ENCODE results near the gene EML6. TPM values are rescaled to one million over a fixed set of nuclear protein-coding genes. Genes with fewer than 3 reads are reported as not detected.

The EML6 gene
- total RNA-seq, 1 experiment from 2014 or later = 15.7 TPM

- Histone ChIP-seq H3K9ac (ENCODE audit: low read length) (peak overlapping the region; percentile 66), H3K27ac (ENCODE audit: low read length) (peak overlapping the region; percentile 92)
- CTCF ChIA-PET = interaction anchor here (1.5 kb wide), 1 partner anchor 43 kb away, joined by 5 read pairs; no protein-coding TSS in a partner anchor
Measured at GRCh38 chr2:54772110-54772509, 48.6 kb downstream of the EML6 start.

GRCh38 chr2:54772531-54772930 lies 49.1 kb downstream of the EML6 start:
- TF ChIP-seq CTCF (conservative IDR thresholded peaks at IDR 0.05; ENCODE audit: low read depth, low read length) = 0 out of 2 replicates have a peak, but pooled peaks have one; percentile 16
- no peak for TF ChIP-seq EZH2 (IDR thresholded peaks at IDR 0.05; ENCODE audit: low read length, unreplicated experiment)
- TF ChIP-seq EZH2phosphoT487 (IDR thresholded peaks at IDR 0.05; ENCODE audit: borderline replicate concordance, low read length) = no peak
- Histone ChIP-seq H2AFZ (ENCODE audit: low read length) (peak overlapping the region; percentile 20), H3K27me3 (ENCODE audit: low read length) (no peaks in the 10 kb centered on the region), H4K20me1 (ENCODE audit: low read length) (no peaks in the 10 kb centered on the region), H3K9ac (ENCODE audit: low read length) (peak overlapping the region; percentile 66), H3K27ac (ENCODE audit: low read length) (peak overlapping the region; percentile 92), H3K4me3 (ENCODE audit: low read length) (no peak overlapping the region), H3K4me2 (ENCODE audit: low read length) (peak overlapping the region; percentile 75), H3K9me3 (ENCODE audit: low read length) (no peaks in the 10 kb centered on the region; the same call in 1 of the 2 replicates), H3K79me2 (ENCODE audit: low read length) (no peaks in the 10 kb centered on the region), H3K4me1 (ENCODE audit: insufficient read depth, low read length) (peaks cover 40% of the 10 kb centered on the region), H3F3A (ENCODE audit: low read length, unreplicated experiment) (peaks cover 9% of the 10 kb centered on the region), H3K9me2 (replicated peaks; ENCODE audit: low read length) (no peaks in the 10 kb centered on the region), H3K36me3 (ENCODE audit: low read depth, low read length) (no peaks in the 10 kb centered on the region)
- intact Hi-C loops (cut with micrococcal nuclease) = loop anchor here (1.0 to 5.0 kb wide), 4 partner anchors 50 to 275 kb away; partner anchors contain the start of gene EML6
- DNase-seq = peak; percentile 65
- ChIA-PET CTCF (interaction anchor here (1.5 kb wide), 1 partner anchor 44 kb away, joined by 5 read pairs; no protein-coding TSS in a partner anchor), POLR2A (ENCODE audit: unreplicated experiment) (interaction anchor here (0.6 to 0.7 kb wide), 2 partner anchors 33 to 278 kb away, joined by 3 to 4 read pairs; partner anchors contain the start of gene RTN4)
- BruUV-seq (replicated peaks) = no TSS peak
- ATAC-seq = peak; percentile 75

More at GRCh38 chr2:54772110-54772509, 48.6 kb downstream of the EML6 start:
- Histone ChIP-seq H2AFZ (ENCODE audit: low read length) (peak overlapping the region; percentile 20), H3K27me3 (ENCODE audit: low read length) (no peaks in the 10 kb centered on the region), H3K4me2 (ENCODE audit: low read length) (peak overlapping the region; percentile 75), H3K9me3 (ENCODE audit: low read length) (no peaks in the 10 kb centered on the region; the same call in 1 of the 2 replicates), H3K36me3 (ENCODE audit: low read depth, low read length) (no peaks in the 10 kb centered on the region), H3K9me2 (replicated peaks; ENCODE audit: low read length) (no peaks in the 10 kb centered on the region), H3K4me3 (ENCODE audit: low read length) (peak overlapping the region; percentile 19; the same call in 1 of the 2 replicates), H3K4me1 (ENCODE audit: insufficient read depth, low read length) (peaks cover 41% of the 10 kb centered on the region), H3K79me2 (ENCODE audit: low read length) (no peaks in the 10 kb centered on the region), H4K20me1 (ENCODE audit: low read length) (no peaks in the 10 kb centered on the region), H3F3A (ENCODE audit: low read length, unreplicated experiment) (peaks cover 9% of the 10 kb centered on the region)
- BruUV-seq (replicated peaks) = no TSS peak
- DNase-seq (peak; percentile 78), ATAC-seq (peak; percentile 78)
- intact Hi-C loops (cut with micrococcal nuclease) = loop anchor here (1.0 to 5.0 kb wide), 4 partner anchors 49 to 275 kb away; partner anchors contain the start of gene EML6
- TF ChIP-seq CTCF (conservative IDR thresholded peaks at IDR 0.05; ENCODE audit: low read depth, low read length) = no peak
- no peak for TF ChIP-seq EZH2 (IDR thresholded peaks at IDR 0.05; ENCODE audit: low read length, unreplicated experiment)
- no peak for TF ChIP-seq EZH2phosphoT487 (IDR thresholded peaks at IDR 0.05; ENCODE audit: borderline replicate concordance, low read length)
- POLR2A ChIA-PET (ENCODE audit: unreplicated experiment) = interaction anchor here (0.6 to 0.7 kb wide), 2 partner anchors 32 to 278 kb away, joined by 3 to 4 read pairs; partner anchors contain the start of gene RTN4

GRCh38 chr2:54773233-54773632 lies 49.8 kb downstream of the EML6 start:
- Histone ChIP-seq H4K20me1 (ENCODE audit: low read length) (no peaks in the 10 kb centered on the region), H3K27ac (ENCODE audit: low read length) (peak overlapping the region; percentile 92), H3K79me2 (ENCODE audit: low read length) (no peaks in the 10 kb centered on the region), H2AFZ (ENCODE audit: low read length) (no peak overlapping the region; the same call in 1 of the 2 replicates), H3F3A (ENCODE audit: low read length, unreplicated experiment) (peaks cover 9% of the 10 kb centered on the region), H3K4me1 (ENCODE audit: insufficient read depth, low read length) (peaks cover 33% of the 10 kb centered on the region), H3K27me3 (ENCODE audit: low read length) (no peaks in the 10 kb centered on the region), H3K9me3 (ENCODE audit: low read length) (no peaks in the 10 kb centered on the region; the same call in 1 of the 2 replicates), H3K4me3 (ENCODE audit: low read length) (no peak overlapping the region), H3K9me2 (replicated peaks; ENCODE audit: low read length) (no peaks in the 10 kb centered on the region), H3K36me3 (ENCODE audit: low read depth, low read length) (no peaks in the 10 kb centered on the region), H3K4me2 (ENCODE audit: low read length) (peak overlapping the region; percentile 75; the same call in 1 of the 2 replicates), H3K9ac (ENCODE audit: low read length) (peak overlapping the region; percentile 66; the same call in 1 of the 2 replicates)
- ATAC-seq (no peak), DNase-seq (no peak)
- POLR2A ChIA-PET (ENCODE audit: unreplicated experiment) = no interaction called here
- BruUV-seq (replicated peaks) = no TSS peak
- intact Hi-C loops (cut with micrococcal nuclease) = loop anchor here (2.0 to 5.0 kb wide), 3 partner anchors 50 to 274 kb away; partner anchors contain the start of gene EML6
- TF ChIP-seq EZH2phosphoT487 (IDR thresholded peaks at IDR 0.05; ENCODE audit: borderline replicate concordance, low read length) = no peak
- CTCF ChIA-PET = interaction anchor here (1.5 kb wide), 1 partner anchor 45 kb away, joined by 5 read pairs; no protein-coding TSS in a partner anchor
